GM18907 (cell line): ENCODE results near the gene SLC16A5.
A peak's percentile ranks its signal among the peaks of the same experiment; 100 is the strongest.
"Not testable (repeated sequence)": the region's sequence is repeated elsewhere in the genome, so short reads cannot be mapped to it uniquely, and the experiment has no call there.

ENCODE experiments used
- ATAC-seq: cut with Tn5 transposase; IDR thresholded peaks from one replicate; pipeline ENCODE4 v1.9.1; 2021; ENCODE audit warnings: mild to moderate bottlenecking, moderate library complexity; ENCODE audit not compliant: unreplicated experiment

Gene SLC16A5

DNA sequence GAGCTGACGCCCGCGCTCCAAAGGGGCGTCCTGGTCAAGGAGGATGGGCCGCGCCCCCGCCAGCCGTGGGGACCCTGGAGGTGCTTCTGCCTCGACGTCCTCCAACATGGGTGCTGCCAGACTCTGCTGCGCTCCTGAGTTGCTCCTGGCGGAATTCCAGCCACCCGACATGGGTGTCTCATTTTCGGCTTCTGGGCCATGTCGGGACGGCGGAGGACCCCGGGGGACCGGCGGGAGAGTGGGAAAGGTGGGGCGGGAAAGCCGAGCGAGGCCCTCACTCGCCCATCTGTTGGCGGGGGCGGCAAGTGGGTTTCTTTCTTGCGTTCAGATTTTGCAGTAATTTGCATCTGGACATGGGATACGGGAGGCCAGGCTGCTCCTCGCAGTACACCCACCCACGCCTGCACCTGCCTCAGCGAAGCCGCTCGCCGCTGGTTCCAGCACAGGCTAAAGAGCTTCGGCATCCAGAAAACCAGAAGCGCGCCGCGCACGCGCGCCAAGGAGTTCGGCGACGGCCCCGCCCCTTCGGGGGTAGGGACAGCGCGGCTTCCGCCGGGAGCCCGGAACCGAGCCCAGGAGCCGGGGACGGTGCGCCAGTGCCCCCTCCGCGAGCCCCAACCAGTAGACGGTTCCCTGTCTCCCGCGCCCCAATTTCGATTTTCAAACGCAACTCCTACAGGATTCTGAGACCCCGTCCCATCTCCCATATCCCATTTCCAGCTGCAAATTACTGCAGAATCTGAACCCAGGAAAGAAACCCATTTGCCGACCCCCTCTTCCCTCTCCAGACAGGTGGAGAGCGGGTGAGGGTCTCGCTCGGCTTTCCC lies 21.9 kb downstream of the SLC16A5 start, which contains the start of gene ARMC7:
Gene ARMC7 (plus strand): TSS at position 563 of the 827 bp plus-strand sequence. CDS start 320 bp downstream, outside the sequence.
- peak; percentile 55 for ATAC-seq

DNA sequence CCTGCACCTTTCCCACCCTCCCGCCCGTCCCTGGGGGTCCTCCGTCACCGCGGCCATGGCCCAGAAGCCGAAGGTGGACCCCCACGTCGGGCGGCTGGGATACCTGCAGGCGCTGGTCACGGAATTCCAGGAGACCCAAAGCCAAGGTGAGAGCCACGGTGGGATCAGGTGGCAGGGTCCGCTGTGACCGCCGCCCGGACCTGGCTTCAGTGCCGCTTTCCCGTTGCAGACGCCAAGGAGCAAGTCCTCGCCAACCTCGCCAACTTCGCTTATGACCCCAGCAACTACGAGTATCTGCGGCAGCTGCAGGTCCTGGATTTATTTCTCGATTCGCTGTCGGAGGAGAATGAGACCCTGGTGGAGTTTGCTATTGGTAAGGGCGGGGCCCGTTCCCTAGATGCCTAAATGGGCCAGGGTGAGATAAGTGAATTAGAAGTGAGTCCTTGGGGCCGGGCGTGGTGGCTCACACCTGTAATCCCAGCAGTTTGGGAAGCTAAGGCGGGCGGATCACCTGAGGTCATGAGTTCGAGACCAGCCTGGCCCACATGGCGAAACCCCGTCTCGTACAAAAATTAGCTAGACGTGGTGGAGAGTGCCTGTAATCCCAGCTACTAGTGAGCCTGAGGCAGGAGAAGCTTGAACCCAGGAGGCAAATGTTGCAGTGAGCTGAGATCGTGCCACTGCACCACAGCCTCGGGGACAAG lies 22.6 kb downstream of the SLC16A5 start:
- no peak for ATAC-seq

DNA sequence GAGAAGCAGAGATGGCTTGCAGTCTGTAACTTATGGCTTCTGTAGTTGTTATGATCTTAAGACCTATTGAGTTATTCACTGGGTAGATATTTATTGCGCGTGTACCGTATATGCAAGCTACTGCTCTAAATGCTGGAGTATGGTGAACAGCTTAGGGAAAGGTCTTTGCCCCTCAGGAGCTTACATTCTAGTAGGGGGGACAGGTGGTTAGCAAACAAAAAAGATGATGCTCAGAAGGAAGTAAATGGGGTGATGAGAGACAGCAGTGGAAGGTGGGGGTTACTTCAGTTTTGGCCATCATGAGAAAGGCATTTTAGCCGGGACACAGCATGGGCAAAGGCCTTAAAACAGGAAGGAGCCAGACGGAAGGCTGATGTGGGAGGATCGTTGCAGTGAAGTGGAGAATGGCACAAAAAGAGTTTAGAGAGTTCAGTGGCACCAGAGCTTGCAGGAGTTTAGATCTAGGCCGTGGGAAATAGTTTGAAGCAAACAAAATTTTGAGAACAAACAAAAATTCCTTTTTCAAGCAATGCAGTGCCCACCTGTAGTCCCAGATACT lies 24.1 kb downstream of the SLC16A5 start:
- ATAC-seq: no peak

DNA sequence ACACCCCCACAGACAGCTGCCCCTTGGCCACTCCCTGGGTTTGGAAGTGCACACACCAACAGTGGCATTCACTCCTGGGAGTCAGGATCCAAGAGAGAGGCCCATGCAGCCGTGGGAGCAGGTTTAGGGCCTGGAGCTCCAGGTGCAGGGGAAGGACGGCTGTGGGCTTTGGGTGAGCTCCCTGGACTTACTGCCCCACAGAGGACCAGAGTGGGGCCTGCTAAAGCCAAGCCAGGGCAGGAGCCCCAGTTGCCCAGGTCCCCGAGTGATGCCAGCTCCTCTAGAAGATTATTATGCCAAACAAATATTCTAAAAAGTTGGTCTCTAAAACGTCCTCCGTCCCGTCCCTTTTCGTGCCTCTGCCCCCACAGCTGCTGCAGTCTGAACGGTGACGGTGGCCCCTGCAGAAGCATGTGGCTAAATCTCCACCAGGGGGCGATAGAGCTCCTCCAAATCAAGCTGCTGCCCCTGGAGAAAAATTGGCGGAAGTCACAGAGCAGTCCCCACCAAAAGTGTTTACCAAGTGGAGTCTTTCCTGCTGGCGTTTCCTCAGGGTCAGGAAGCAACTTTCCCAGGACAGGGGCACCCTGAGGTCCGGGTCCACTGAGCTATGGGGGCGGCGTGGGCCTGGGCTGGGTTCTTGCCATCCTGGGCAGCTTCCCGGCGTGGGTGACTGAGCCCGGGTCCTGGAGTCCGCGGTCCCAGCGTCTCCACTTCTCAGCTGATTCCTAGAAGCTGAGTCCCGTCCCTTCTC lies 26.2 kb downstream of the SLC16A5 start:
- no peak for ATAC-seq

DNA sequence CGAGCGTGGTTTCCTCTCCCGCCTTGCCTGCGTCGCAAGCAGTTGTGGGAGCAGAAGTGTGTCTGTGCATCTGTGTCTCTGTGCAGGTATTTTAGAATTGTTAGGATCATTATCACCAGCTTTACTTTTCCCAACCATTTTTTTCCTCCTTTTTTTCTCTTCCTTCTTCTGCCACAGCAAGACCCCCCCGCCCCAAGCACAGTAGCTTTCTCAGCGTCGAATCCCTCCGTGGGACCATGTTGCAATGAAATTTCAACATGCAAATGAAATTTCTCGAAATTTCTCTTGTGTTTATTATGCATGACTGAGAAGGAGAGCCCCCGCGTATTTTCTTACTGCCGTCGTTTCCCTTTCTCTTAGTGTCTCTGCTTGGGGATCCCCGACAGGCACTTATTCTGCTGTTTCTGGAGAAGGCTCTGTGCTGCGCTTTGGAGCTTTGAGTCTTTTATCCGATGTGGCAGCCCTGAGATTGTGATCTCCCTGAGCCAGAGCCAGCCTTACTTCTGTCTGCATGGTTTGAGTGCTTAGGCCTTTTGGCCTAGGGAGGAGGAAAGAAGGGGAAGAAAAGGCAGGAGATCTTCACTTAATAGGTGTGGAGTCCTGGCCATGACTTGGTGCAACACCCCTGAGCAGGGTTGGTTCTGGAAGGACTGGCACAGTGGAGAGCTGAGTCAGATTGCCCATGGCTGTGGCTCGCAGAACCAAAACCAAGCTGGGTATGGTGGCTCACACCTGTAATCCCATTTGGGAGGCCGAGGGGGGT lies 27.0 kb downstream of the SLC16A5 start:
- ATAC-seq: no peak

DNA sequence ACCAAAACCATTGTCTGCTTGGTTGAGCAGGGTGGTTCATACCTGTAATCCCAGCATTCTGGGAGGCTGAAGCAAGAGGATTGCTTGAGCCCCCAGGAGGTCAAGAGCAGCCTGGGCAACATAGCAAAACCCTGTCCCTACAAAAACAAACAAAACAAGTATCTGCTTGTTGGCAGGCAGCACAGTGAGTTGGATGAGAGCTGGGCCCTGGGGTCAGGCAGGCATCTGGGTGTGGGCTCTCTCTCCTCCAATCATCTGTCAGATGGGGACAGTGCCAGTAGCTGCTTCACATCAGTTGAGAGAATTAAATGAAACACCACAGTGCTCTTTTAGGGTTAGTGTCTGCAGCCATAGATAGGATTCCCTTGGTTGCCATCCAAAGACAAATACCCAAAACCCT lies 27.8 kb downstream of the SLC16A5 start:
- ATAC-seq: no peak

DNA sequence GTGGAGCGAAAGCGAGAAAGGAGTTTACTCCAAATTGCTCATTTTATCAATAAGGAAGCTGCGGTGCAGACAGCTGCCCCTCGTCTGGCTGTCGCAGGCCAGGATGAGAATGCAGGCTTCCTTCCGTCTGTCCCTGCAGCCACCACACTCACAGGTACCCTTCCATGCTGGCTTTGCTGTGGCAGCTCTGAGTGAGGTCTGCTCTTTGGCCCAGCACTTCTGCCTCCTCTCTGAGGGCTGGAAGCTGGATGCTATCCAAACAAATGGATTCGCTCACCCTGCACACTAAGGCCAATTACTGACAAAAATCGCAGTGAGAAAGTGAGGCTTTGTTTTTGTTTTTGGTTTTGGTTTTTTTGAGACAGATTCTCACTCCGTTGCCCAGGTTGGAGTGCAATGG lies 29.0 kb downstream of the SLC16A5 start:
- ATAC-seq: no peak

DNA sequence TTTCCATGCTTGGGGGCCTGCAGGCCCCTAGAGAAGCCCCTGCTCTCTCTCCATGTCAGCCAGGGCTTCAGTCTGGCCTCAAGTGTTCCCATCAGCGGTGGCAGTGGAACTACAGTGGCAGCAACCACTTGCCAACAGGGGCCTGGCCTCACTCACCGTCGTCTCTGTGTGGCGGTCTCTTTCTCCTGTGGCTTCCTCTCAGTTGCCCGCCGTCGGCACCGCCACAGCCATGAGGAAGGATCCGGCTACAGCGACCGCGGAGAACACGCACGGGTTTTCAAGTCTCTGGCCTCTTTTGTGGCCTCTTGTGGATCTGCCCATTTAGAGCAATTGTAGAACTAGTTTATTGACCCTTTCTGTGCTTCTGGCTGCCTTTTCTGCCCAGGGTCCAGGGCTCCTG lies 30.6 kb downstream of the SLC16A5 start:
- no peak for ATAC-seq

DNA sequence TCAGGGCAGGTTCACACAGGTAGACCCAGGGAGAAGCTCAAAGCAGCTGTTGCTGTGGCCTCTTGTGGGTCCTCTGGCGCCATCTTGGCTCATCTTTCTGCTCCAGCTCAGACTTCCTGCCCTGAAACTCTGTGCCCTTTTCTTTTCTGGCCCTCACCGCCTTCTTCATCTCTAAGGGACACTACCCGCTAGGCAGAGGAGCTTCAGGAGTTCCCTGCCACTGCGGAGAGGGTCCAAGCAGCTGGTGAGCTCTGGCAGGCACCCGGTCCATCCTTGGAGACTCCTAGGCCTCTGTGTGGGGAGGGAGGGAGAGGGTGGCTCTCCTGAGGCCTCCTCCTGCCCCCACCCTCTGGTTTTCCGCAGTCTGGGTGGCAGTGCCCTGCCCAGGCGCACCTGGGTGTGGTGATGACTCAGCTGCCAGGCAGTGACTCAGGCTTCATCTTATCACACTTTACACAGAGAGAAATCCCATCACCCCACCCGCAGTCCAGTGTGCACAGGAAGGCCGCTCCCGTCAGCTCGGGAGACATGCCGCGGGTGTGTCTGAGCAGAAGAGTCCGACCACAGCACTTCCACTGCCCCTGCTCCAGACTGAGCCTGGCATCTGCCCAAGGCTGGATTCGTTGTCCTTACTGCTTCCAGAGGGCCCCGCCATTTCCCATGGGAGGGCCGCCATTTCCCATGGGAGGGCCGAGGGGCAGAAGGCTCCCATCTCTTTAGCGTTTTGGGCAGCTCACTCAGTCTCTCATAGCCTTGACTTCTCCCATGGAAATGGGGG lies 36.5 kb downstream of the SLC16A5 start:
- ATAC-seq: no peak

DNA sequence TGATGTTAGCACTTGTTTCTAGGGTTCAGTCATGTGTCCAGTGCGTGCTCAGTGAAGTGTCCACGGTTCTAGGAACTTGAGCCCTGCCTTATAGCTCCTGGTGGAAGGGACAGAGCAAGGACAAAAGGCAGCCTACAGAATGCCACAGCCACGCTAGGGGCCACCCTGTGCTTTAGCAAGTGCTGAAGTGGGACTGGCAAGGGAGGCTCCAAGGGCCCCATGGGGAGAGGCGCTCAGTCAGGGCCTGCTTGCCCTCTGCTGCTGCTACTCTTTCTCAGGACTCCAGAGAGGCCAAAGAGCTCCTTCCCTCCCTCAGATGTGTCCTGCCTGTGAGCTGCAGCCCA lies 37.0 kb downstream of the SLC16A5 start:
- no peak for ATAC-seq

DNA sequence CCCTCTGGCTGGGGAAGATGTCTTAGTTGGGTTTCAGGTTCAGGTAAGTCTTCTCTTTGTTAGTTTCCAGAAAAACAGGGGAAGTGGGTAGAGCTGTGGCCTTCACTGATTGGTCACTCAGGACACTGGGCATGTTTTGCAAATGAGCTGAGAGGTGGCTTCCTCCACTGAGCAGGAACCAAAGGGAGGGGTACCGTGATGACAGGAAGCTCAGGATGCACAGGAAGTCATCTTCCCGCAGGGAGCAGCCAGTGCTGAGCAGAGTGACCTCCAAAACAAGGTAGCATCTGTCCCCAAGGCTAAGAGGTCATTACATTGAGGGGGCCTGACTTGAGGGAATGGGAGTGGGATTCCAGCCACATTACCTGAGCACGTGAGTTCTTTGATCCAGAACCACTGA lies 38.2 kb downstream of the SLC16A5 start:
- no peak for ATAC-seq

DNA sequence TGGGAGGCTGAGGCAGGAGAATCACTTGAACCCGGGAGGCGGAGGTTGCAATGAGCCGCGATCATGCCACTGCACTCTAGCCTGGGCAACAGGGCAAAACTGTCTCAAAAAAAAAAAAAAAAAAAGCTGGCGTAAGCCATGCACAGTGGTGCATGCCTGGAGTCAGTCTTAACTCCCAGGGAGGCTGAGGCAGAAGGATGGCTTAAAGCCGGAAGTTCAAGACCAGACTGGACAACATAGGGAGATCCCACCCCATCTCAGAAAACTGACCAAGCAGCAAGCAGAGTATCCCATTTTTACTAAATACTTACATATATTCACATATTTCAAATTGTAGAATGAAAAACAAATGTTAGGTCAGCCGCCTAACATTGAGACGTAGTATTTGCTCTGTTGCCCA lies 39.2 kb downstream of the SLC16A5 start:
- no peak for ATAC-seq

DNA sequence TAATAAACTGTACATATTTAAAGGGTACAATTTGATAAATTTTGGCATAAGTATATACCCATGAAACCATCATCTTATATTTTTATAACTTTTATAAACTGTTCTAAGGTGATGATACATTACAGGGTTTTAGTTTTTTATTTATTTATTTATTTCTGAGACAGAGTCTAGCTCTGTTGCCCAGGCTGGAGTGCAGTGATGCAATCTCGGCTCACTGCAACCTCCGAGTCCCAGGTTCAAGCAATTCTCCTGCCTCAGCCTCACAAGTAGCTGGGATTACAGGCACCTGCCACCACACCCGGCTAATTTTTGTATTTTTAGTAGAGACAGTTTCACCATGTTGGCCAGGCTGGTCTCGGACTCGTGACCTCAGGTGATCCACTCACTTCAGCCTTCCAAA lies 40.2 kb downstream of the SLC16A5 start:
- not testable (repeated sequence) for ATAC-seq

DNA sequence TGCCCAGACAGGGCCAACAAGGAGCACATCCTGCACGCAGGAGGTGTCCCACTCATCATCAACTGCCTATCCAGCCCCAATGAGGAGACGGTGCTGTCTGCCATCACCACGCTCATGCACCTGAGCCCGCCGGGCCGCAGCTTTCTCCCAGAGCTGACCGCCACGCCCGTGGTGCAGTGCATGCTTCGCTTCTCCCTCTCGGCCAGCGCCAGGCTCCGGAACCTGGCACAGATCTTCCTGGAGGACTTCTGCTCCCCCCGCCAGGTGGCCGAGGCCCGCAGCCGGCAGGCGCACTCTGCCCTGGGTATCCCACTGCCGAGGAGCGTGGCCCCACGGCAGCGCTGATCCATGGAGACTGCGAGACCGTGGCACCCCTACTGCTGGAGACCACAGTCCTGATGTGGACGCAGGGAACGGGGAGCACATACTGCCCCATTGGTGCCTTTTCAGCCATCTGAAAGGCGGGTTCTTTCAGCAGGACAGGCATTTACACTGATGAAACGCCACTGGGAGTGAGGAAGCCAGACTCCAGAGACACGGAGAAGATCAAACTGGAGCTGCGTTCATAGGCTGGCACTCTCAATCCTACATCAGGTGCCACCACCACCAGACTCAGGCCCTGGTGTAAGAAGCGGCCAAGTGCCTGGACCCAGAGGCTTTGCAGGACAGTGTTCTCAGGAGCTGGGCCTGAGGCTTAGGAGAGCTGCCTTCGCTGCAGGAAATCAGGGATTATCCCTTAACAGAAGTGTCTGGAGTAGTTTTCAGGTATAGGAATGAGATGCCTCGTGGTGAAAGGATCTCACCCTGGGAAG lies 41.1 kb downstream of the SLC16A5 start:
- no peak for ATAC-seq

DNA sequence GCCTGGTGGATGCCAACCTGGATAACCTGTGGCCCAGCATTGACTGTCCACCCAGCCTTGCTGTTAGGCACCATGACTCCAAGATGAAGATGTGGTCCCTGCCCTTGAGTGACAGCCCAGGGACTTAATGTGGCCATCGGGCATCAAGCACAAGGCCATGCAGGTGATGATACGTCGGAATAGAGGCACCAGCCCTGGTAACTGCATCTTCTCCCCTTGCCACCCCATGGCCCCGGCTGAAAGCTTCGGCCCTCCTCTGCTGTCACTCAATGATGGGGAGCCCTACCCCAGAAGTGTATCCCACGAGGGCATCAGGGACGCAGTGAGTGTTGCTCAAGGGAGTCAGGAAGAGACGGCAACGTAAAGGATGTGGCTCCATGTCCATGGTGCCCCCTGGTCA lies 41.8 kb downstream of the SLC16A5 start:
- ATAC-seq: no peak

DNA sequence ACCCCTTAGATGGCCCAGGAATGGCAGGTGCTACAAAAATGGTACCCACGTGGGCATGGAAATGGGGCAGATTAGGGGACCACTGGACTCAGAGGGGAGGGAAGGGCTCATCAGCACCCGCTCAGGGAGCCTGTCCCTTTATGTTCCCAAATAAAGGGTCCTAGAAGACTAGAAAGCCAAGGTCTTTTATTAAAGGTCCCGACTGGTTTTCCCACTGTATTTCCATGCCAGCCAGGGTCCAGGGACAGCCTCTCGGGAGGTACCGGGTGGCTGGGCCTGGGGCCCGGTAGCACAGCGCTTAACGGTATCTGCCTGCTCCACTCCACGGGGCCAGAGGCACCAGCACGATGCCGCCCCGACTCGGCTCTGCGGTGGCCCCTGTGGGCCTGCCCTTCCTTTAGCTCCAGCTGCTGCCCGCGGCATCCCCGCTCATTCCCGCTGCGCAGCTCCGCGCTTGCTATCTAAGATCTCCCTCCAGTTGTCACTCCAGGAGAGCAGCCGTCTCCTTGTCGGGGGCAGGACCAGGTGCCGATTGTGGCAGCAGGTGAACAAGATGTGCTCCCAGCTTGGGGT lies 42.4 kb downstream of the SLC16A5 start:
- ATAC-seq: no peak

DNA sequence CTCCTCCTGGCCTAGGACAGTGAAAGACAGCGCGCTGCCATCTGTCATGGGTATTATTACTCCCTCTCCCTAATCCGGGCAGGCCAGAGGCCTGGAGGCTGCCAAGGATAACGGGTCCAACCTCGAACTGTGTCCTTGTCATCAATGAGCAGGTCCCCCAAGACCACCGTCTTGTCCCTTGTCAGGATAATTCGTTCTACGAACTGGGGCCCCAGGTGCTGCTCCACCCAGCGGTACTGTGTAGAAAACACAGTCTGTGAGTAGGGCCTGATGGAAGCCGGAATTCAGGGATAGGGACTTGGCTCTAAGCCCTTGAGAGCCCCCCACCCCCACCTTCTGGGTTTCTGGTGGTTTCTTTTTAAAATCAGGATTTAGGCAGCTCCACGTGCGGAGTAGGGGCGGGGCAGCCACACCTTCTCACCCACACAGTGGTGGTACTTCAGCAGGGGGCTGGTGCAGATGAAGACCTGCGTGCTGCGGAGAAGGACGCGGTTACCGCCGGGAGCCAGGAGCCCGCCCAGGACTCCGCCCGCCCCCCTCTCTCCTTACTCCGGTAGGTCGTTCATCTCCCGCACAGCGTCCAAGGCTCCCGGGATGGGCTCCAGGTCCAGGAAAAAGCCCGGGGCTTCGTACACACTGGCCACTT lies 43.0 kb downstream of the SLC16A5 start:
- peak; percentile 22 for ATAC-seq
